Thyroid gland (tissue), 4 donors: ENCODE measurements around the gene SYNC. TPM values are rescaled to one million over a fixed set of nuclear protein-coding genes. Genes with fewer than 3 reads are reported as not detected.

Experiments
- DNase-seq, 2 donors: peaks; one replicate each; pipeline ENCODE4 v3.0.0-alpha.2; 2019
- H3K27ac ChIP-seq, 3 donors: fragments of 200-600 bp; sonication (generic); 1 replicate in 2 of 3; 2 replicates in 1 of 3; pipeline ENCODE4 v1.5.1; 2016 to 2019; ENCODE audit warnings: mild to moderate bottlenecking in 1 of 3, moderate library complexity in 1 of 3
- H3K27me3 ChIP-seq: fragments of 200-600 bp; sonication (generic); one replicate; pipeline ENCODE4 v1.5.1; 2019
- H3K36me3 ChIP-seq, 2 donors: fragments of 200-600 bp; sonication (generic); one replicate each; pipeline ENCODE4 v1.5.1; 2016 to 2019
- H3K4me1 ChIP-seq, 2 donors: fragments of 200-600 bp; sonication (generic); one replicate each; pipeline ENCODE4 v1.5.1; 2017 to 2019
- H3K4me3 ChIP-seq, 3 donors: fragments of 200-600 bp; sonication (generic); replicated peaks in 1 of 3; 1 replicate in 2 of 3; 2 replicates in 1 of 3; pipeline ENCODE4 v1.5.1; 2016; ENCODE audit warnings: mild to moderate bottlenecking in 1 of 3
- H3K9me3 ChIP-seq: fragments of 200-600 bp; sonication (generic); one replicate; pipeline ENCODE4 v1.5.1; 2017
- CTCF ChIP-seq, 6 experiments: fragments of 200-600 bp in 3 of 6; fragments of 450-650 bp in 3 of 6; sonication (generic) in 3 of 6; IDR thresholded peaks; one replicate each; pipeline ENCODE4 v1.5.1; 2016 to 2019; ENCODE audit warnings: antibody characterized with exemption in 6 of 6, mild to moderate bottlenecking in 2 of 6, inconsistent platforms in 1 of 6, moderate library complexity in 1 of 6
- POLR2A ChIP-seq, 2 donors: fragments of 450-650 bp; IDR thresholded peaks; one replicate each; pipeline ENCODE4 v1.6.1; 2017; ENCODE audit warnings: antibody characterized with exemption in 2 of 2, mild to moderate bottlenecking in 2 of 2, moderate library complexity in 1 of 2
- WGBS, 2 donors: methylation state at CpG; one replicate each; pipeline ENCODE4 v1.1.5; 2017; 5-methylcytosine and 5-hydroxymethylcytosine counted together
- intact Hi-C: fragments of 100-400 bp; cut with DNase I; formaldehyde crosslinking; loops from one replicate; pipeline ENCODE4 v1.15.1; 2023
- total RNA-seq, 4 donors: library from RNA; depleted of rRNA; stranded (reverse); fragments of >200 nt; gene quantifications; one replicate each; pipeline ENCODE4 v1.2.3, GENCODE V29; 2016

Gene SYNC
- total RNA-seq, 4 donors from 2014 or later: 7.3 to 13.7 (median 7.7) TPM

GRCh38 chr1:32724678-32725614, 22.4 kb upstream of the SYNC start:
- H3K9me3 ChIP-seq: no peaks in the 10 kb centered on the region
- H3K36me3 ChIP-seq: no peaks in the 10 kb centered on the region
- H3K4me3 ChIP-seq: no peak overlapping the region
- WGBS, 2 donors: 59 to 63% methylated on average over 13 of the region's 14 CpGs
- no peaks in the 10 kb centered on the region for H3K27me3 ChIP-seq
- intact Hi-C loops: no loop called here
- DNase-seq: peak; percentile 43 to 57
- H3K4me1 ChIP-seq: peaks cover 0 to 13% of the 10 kb centered on the region in 2 donors
- peak overlapping the region in 1 of 3 donors; percentile 13 for H3K27ac ChIP-seq
- TF ChIP-seq POLR2A (IDR thresholded peaks at IDR 0.05): no peak
- TF ChIP-seq CTCF (IDR thresholded peaks at IDR 0.05): no peak

- TF ChIP-seq POLR2A (IDR thresholded peaks at IDR 0.05) (no peak), CTCF (IDR thresholded peaks at IDR 0.05) (no peak)
Observed at GRCh38 chr1:32719681-32720275, 17.2 kb upstream of the SYNC start.

DNA sequence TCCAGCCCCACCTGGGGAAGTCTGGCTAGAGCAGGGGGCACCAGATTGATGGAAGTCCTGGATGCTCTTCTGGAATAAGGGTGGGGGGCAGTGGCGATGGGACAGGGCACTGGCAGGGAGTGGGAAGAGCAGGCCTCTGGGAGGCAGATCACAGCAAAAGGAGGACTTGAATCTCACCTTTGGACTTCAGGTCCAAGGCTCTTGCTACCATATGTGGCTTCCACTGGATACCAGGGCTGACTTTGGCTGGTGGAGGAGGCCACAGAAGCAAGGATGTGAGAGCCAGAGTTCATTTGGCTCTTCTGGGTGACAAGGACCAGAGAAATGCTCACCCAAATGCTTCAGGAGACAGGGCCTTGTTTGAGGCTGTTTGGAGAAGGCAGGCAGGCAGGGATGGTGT, 16.0 kb upstream of the SYNC start:
- Histone ChIP-seq H3K36me3 (no peaks in the 10 kb centered on the region), H3K27me3 (no peaks in the 10 kb centered on the region), H3K4me1 (peaks cover 10 to 15% of the 10 kb centered on the region in 2 donors), H3K9me3 (no peaks in the 10 kb centered on the region), H3K4me3 (no peak overlapping the region), H3K27ac (no peak overlapping the region)
- no peak for DNase-seq
- TF ChIP-seq CTCF (IDR thresholded peaks at IDR 0.05): no peak
- TF ChIP-seq POLR2A (IDR thresholded peaks at IDR 0.05): no peak
- 100% methylated on average over 1 of the region's 1 CpG for WGBS, 2 donors
- intact Hi-C loops: no loop called here

More at GRCh38 chr1:32719681-32720275, 17.2 kb upstream of the SYNC start:
- H3K27ac ChIP-seq: no peak overlapping the region
- 89% methylated on average over 4 of the region's 4 CpGs; no CpG with 5 or more reads in 1 of the 2 donors for WGBS, 2 donors
- no peak overlapping the region for H3K4me3 ChIP-seq
- no peaks in the 10 kb centered on the region for H3K9me3 ChIP-seq
- no peak for DNase-seq
- H3K36me3 ChIP-seq: no peaks in the 10 kb centered on the region
- H3K4me1 ChIP-seq: peaks cover 10 to 19% of the 10 kb centered on the region in 2 donors
- H3K27me3 ChIP-seq: no peaks in the 10 kb centered on the region
- intact Hi-C loops: no loop called here

- Histone ChIP-seq H3K36me3 (no peaks in the 10 kb centered on the region), H3K27ac (no peak overlapping the region), H3K4me1 (peaks cover 10 to 15% of the 10 kb centered on the region in 2 donors), H3K9me3 (no peaks in the 10 kb centered on the region), H3K4me3 (no peak overlapping the region), H3K27me3 (no peaks in the 10 kb centered on the region)
- 75 to 77% methylated on average over 2 of the region's 2 CpGs for WGBS, 2 donors
- TF ChIP-seq CTCF (IDR thresholded peaks at IDR 0.05) (no peak), POLR2A (IDR thresholded peaks at IDR 0.05) (no peak)
- no peak for DNase-seq
- intact Hi-C loops: no loop called here
Observed at GRCh38 chr1:32718036-32718435, 15.5 kb upstream of the SYNC start.

DNA sequence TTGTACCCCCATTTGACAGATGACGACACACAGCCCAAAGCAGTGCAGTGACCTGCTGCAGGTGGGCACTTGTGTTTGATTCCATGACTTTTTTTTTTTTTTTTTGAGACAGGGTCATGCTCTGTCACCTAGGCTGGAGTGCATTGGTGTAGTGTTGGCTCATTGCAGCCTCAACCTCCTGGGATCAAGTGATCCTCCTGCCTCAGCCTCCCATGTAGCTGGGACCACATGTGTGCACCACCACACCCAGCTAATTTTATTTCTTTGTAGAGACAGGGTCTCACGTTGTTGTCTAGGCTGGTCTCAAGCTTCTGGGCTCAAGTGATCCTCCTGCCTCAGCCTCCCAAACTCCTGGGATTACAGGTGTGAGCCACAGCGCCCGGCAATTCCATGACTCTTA, 14.9 kb upstream of the SYNC start:
- no peak for TF ChIP-seq POLR2A (IDR thresholded peaks at IDR 0.05)
- no peak for TF ChIP-seq CTCF (IDR thresholded peaks at IDR 0.05)
- intact Hi-C loops: no loop called here
- Histone ChIP-seq H3K36me3 (no peaks in the 10 kb centered on the region), H3K9me3 (no peaks in the 10 kb centered on the region), H3K27me3 (no peaks in the 10 kb centered on the region), H3K4me3 (no peak overlapping the region), H3K27ac (peak overlapping the region in 2 of 3 donors; percentile 79 to 84), H3K4me1 (peaks cover 10 to 15% of the 10 kb centered on the region in 2 donors)
- DNase-seq: no peak
- WGBS, 2 donors: 90 to 95% methylated on average over 4 of the region's 4 CpGs
